Sigmoid colon (tissue), 7 donors: ENCODE measurements around the gene STAT5B. TPM values are rescaled to one million over a fixed set of nuclear protein-coding genes. Genes with fewer than 3 reads are reported as not detected.

Experiments used
- DNase-seq: peaks from one replicate; pipeline ENCODE4 v3.0.0-alpha.2; 2019
- H3K27ac ChIP-seq, 4 donors: fragments of 200-600 bp; sonication (generic); one replicate each; pipeline ENCODE4 v1.5.1; 2016 to 2019; ENCODE audit warnings: mild to moderate bottlenecking in 1 of 4
- H3K27me3 ChIP-seq, 3 donors: fragments of 200-600 bp; sonication (generic); one replicate each; pipeline ENCODE4 v1.5.1; 2019; ENCODE audit warnings: mild to moderate bottlenecking in 1 of 3
- H3K36me3 ChIP-seq, 4 donors: fragments of 200-600 bp; sonication (generic); one replicate each; pipeline ENCODE4 v1.5.1; 2016 to 2019
- H3K4me1 ChIP-seq, 4 donors: fragments of 200-600 bp; sonication (generic); one replicate each; pipeline ENCODE4 v1.5.1; 2017 to 2019
- H3K4me3 ChIP-seq, 4 donors: fragments of 200-600 bp; sonication (generic); one replicate each; pipeline ENCODE4 v1.5.1; 2017 to 2019; ENCODE audit warnings: mild to moderate bottlenecking in 2 of 4, moderate library complexity in 1 of 4
- H3K9me3 ChIP-seq, 4 donors: fragments of 200-600 bp in 3 of 4; sonication (generic) in 3 of 4; one replicate each; pipeline versions ENCODE4 v1.5.1 to v1.6.1; 2013 to 2019
- EP300 ChIP-seq, 4 donors: sonication (generic); formaldehyde crosslinking; IDR thresholded peaks; one replicate each; pipeline ENCODE4 v1.6.1; 2017; ENCODE audit warnings: antibody characterized with exemption in 4 of 4
- POLR2A ChIP-seq, 2 donors: fragments of 450-650 bp; IDR thresholded peaks; one replicate each; pipeline ENCODE4 v1.6.1; 2016; ENCODE audit warnings: antibody characterized with exemption in 2 of 2, mild to moderate bottlenecking in 2 of 2, moderate library complexity in 2 of 2
- POLR2AphosphoS5 ChIP-seq, 4 donors: sonication (generic); formaldehyde crosslinking; IDR thresholded peaks; one replicate each; pipeline ENCODE4 v1.6.1; 2017; ENCODE audit warnings: antibody characterized with exemption in 4 of 4
- WGBS, 2 donors: extraction: QIAGEN DNeasy Blood & Tissue Kit; methylation state at CpG; one replicate each; pipeline ENCODE4 v1.1.7; 2013; 5-methylcytosine and 5-hydroxymethylcytosine counted together
- intact Hi-C: fragments of 100-400 bp; cut with DNase I; formaldehyde crosslinking; loops from one replicate; pipeline ENCODE4 v1.15.1; 2023
- polyA plus RNA-seq, 3 donors: library from polyadenylated mRNA; stranded (reverse); fragments of 200-250 nt; gene quantifications; one replicate each; pipeline ENCODE4 v1.2.3, GENCODE V29; 2013
- total RNA-seq, 4 donors: library from RNA; depleted of rRNA; stranded (reverse); fragments of >200 nt; gene quantifications; one replicate each; pipeline ENCODE4 v1.1.0, GENCODE V29; 2016
- TF ChIP-seq, protein P1 (sequence below), 4 experiments: fragments of 450-650 bp in 3 of 4; fragments of 200-600 bp in 1 of 4; IDR thresholded peaks; one replicate each; pipeline ENCODE4 v1.5.1; 2016 to 2019; ENCODE audit warnings: antibody characterized with exemption in 4 of 4, mild to moderate bottlenecking in 3 of 4, moderate library complexity in 2 of 4
- donor health status: healthy with polysubstance abuse.
- donor health status: Bipolar disorder and iron deficiency.
- donor health status: healthy.

Gene STAT5B
- total and polyA plus RNA-seq, 7 donors = 11.3 to 117 (median 93.5) TPM

DNA sequence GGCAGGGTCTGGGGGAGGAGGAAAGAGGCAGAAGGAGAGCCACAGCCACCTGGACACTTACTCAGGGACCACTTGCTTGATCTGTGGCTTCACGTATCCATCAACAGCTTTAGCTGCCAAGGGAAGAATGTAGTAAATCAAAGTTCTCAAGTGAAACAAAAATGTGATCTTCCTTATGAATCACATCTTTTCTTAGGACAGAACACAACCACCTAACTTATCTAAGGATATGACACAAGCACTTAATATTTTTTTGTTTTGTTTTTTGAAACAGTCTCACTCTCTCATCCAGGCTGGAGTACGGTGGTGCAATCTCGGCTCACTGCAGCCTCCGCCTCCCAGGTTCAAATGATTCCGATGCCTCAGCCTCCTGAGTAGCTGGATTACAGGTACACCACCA lies 73.5 kb downstream of the STAT5B start:
- H3K27ac ChIP-seq = no peak overlapping the region
- no peaks in the 10 kb centered on the region for H3K9me3 ChIP-seq
- DNase-seq = no peak
- no peak overlapping the region for H3K4me3 ChIP-seq
- H3K4me1 ChIP-seq = no peaks in the 10 kb centered on the region
- intact Hi-C loops = no loop called here
- H3K27me3 ChIP-seq = no peaks in the 10 kb centered on the region
- TF ChIP-seq EP300 (IDR thresholded peaks at IDR 0.05) (no peak), POLR2A (IDR thresholded peaks at IDR 0.05) (no peak), POLR2AphosphoS5 (IDR thresholded peaks at IDR 0.05) (no peak)
- TF ChIP-seq, protein P1, sequence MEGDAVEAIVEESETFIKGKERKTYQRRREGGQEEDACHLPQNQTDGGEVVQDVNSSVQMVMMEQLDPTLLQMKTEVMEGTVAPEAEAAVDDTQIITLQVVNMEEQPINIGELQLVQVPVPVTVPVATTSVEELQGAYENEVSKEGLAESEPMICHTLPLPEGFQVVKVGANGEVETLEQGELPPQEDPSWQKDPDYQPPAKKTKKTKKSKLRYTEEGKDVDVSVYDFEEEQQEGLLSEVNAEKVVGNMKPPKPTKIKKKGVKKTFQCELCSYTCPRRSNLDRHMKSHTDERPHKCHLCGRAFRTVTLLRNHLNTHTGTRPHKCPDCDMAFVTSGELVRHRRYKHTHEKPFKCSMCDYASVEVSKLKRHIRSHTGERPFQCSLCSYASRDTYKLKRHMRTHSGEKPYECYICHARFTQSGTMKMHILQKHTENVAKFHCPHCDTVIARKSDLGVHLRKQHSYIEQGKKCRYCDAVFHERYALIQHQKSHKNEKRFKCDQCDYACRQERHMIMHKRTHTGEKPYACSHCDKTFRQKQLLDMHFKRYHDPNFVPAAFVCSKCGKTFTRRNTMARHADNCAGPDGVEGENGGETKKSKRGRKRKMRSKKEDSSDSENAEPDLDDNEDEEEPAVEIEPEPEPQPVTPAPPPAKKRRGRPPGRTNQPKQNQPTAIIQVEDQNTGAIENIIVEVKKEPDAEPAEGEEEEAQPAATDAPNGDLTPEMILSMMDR (IDR thresholded peaks at IDR 0.05) = no peak
- WGBS, 2 donors = 97 to 98% methylated on average over 5 of the region's 5 CpGs
- peaks cover 4 to 93% (median 50%) of the 10 kb centered on the region in 4 donors for H3K36me3 ChIP-seq

DNA sequence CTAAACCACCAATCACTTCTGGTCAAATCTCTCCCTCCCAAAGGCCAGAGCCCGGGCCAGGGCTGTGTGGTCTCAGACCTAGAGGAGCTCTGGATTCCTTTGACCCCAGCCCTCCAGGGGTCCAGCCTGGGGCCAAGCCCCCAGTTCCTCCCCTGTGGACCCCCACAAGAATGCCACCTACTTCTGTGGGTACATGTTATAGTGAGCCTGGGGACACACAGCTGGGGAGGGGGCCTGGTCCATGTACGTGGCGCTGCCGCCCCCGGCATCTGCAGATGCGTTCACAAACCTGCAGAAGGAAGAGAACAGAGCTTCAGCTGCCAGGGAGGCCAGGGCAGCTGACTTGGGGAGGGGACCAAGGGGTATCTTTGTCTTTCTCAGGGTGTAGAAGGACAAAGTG lies 74.0 kb downstream of the STAT5B start:
- intact Hi-C loops = no loop called here
- no peak for DNase-seq
- Histone ChIP-seq H3K27me3 (no peaks in the 10 kb centered on the region), H3K4me3 (no peak overlapping the region), H3K36me3 (peaks cover 4 to 88% (median 46%) of the 10 kb centered on the region in 4 donors), H3K9me3 (no peaks in the 10 kb centered on the region), H3K4me1 (no peaks in the 10 kb centered on the region), H3K27ac (no peak overlapping the region)
- WGBS, 2 donors = 97% methylated on average over 6 of the region's 6 CpGs
- TF ChIP-seq POLR2AphosphoS5 (IDR thresholded peaks at IDR 0.05) (no peak), POLR2A (IDR thresholded peaks at IDR 0.05) (no peak), EP300 (IDR thresholded peaks at IDR 0.05) (no peak)
- TF ChIP-seq, protein P1 (IDR thresholded peaks at IDR 0.05) = no peak

DNA sequence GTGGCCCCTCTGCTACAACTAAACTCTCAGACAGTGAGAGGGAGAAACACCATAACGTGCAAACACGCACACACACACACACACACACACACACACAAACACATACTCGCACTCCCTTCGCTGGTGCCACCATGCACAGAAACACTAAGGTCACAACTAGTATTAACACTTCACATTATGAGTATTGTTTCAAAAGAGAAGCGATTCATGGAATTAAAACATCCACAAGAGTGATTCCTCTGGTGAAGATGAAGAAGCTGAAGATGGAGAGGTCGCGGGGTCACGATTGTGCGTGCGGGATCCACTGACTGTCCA lies 74.8 kb downstream of the STAT5B start:
- Histone ChIP-seq H3K27me3 (no peaks in the 10 kb centered on the region), H3K4me3 (no peak overlapping the region), H3K27ac (no peak overlapping the region), H3K9me3 (no peaks in the 10 kb centered on the region), H3K4me1 (no peaks in the 10 kb centered on the region), H3K36me3 (peaks cover 4 to 80% (median 40%) of the 10 kb centered on the region in 4 donors)
- TF ChIP-seq POLR2AphosphoS5 (IDR thresholded peaks at IDR 0.05) (no peak), POLR2A (IDR thresholded peaks at IDR 0.05) (no peak), EP300 (IDR thresholded peaks at IDR 0.05) (no peak)
- TF ChIP-seq, protein P1 (IDR thresholded peaks at IDR 0.05) = no peak
- no peak for DNase-seq
- intact Hi-C loops = no loop called here
- 75 to 90% methylated on average over 10 of the region's 10 CpGs for WGBS, 2 donors

DNA sequence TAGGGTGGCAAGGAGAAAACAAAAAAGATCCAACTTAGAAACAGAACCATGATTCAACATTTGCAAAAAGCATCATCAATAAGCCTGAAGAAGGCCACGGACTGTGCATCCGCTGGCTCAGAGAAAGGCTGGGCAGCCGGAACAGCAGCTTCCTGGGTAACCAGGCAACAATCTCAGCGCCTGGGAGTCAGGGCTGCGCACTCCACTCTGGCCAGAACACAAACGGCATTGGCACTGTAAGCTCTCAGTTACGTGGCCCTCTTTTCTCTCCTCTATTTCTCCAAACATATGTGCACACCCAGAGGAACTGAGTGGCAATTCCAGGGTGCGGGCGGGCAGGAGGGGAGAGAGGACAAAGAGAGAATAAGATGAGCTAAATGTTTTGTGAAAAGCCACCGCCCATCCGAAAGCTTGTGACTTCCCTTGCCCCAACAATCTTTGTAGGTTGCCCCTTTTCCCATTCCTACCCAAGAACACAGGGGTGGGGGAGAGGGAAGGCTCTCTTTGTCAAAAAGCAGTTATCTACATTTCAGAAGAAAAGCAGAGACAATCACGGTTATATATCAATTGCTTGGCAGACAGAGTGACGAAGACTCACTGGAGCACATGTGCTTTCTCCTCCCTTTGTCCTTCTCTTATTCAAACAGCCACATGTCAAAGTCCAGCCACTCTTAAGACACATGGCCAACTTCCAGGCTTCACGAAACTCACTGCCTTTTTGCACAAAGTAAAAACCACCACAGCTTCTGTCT lies 75.3 kb downstream of the STAT5B start:
- 23 to 67% methylated on average over 14 of the region's 14 CpGs for WGBS, 2 donors
- Histone ChIP-seq H3K4me3 (no peak overlapping the region), H3K36me3 (peaks cover 4 to 75% (median 35%) of the 10 kb centered on the region in 4 donors), H3K27me3 (no peaks in the 10 kb centered on the region), H3K27ac (no peak overlapping the region), H3K4me1 (no peaks in the 10 kb centered on the region), H3K9me3 (no peaks in the 10 kb centered on the region)
- intact Hi-C loops = no loop called here
- no peak for DNase-seq
- TF ChIP-seq, protein P1 (IDR thresholded peaks at IDR 0.05) = no peak
- TF ChIP-seq EP300 (IDR thresholded peaks at IDR 0.05) = no peak
- no peak for TF ChIP-seq POLR2A (IDR thresholded peaks at IDR 0.05)
- TF ChIP-seq POLR2AphosphoS5 (IDR thresholded peaks at IDR 0.05) = no peak
